ENCODE results near the gene ARMC9. TPM values are rescaled to one million over a fixed set of nuclear protein-coding genes. Genes with fewer than 3 reads are reported as not detected.

ARMC9 gene
- total and polyA plus RNA-seq, 2 experiments from 2014 or later = 15.1 to 17.3 TPM

DNA sequence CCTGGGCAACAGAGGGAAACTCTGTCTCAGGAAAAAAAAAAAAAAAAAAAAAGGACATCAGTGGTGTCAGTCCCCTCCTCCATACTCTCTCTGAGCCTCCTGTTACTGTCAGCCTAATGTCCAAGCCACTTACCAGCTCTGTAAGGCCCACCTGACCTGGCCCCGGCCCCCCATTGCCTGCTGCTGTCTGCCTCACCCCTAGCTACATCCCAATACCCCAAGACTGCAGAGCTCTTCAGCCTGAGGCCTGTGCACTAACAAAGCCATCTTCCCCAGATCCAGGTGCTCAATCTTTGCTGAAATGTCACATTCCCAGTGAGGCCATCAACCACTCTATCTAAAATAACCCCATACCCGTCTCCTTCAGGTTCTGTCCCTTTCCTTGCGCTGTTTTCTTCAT is 5.7 kb downstream of the ARMC9 start:
- Histone ChIP-seq H3K79me2 (ENCODE audit: insufficient read depth) (peaks cover 64% of the 10 kb centered on the region), H3K9me3 (ENCODE audit: low read depth) (no peaks in the 10 kb centered on the region), H3F3A (ENCODE audit: insufficient read depth) (peaks cover 2% of the 10 kb centered on the region), H3K9me2 (ENCODE audit: insufficient read depth) (no peaks in the 10 kb centered on the region), H3K4me2 (ENCODE audit: unreplicated experiment) (no peak overlapping the region), H3K27ac (no peak overlapping the region), H4K20me1 (ENCODE audit: insufficient read depth) (no peaks in the 10 kb centered on the region), H3K27me3 (replicated peaks; ENCODE audit: insufficient read depth) (no peaks in the 10 kb centered on the region), H3K36me3 (ENCODE audit: low read depth) (no peaks in the 10 kb centered on the region), H3K9ac (no peak overlapping the region), H3K4me1 (ENCODE audit: insufficient read depth) (peaks cover 25% of the 10 kb centered on the region), H3K4me3 (no peak overlapping the region), H2AFZ (no peak overlapping the region)
- in situ Hi-C loops (cut with MboI) = no loop called here
- DNase-seq = no peak
- 95 to 98% methylated on average over 3 of the region's 3 CpGs for WGBS, 2 experiments (ENCODE audit: low coverage in 1 of 2, low lambda C conversion rate in 2 of 2, missing lambda C conversion rate in 2 of 2)
- TF ChIP-seq EZH2 (IDR thresholded peaks at IDR 0.05; ENCODE audit: insufficient read depth, poor library complexity, severe bottlenecking) = no peak
- TF ChIP-seq EZH2phosphoT487 (IDR thresholded peaks at IDR 0.05; ENCODE audit: insufficient read depth, low read depth) = no peak

DNA sequence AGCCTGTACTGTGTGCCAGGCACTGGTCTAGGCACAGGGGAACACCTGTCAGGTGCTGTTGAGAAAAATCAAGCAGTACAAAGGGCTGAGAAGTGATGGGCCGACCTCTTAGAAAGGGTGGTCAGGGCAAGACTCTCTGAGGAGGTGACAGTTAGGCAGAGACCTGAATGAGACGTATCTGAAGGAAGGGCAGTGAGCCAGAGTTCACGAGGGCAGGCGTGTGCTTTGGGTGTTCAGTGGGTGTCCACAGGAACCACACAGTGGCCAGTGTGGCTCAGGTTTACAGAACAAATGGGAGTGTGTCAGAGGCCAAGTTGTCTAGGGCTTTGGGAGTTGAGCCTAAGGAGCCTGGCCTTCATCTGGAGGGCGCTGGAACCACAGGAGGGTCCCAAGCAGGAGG is 6.2 kb downstream of the ARMC9 start:
- peaks cover 63% of the 10 kb centered on the region for H3K79me2 ChIP-seq (ENCODE audit: insufficient read depth)
- in situ Hi-C loops (cut with MboI) = no loop called here
- H3K9me3 ChIP-seq (ENCODE audit: low read depth) = no peaks in the 10 kb centered on the region
- H3K9ac ChIP-seq = no peak overlapping the region
- no peaks in the 10 kb centered on the region for H3K27me3 ChIP-seq (replicated peaks; ENCODE audit: insufficient read depth)
- no peak overlapping the region for H3K4me2 ChIP-seq (ENCODE audit: unreplicated experiment)
- no peaks in the 10 kb centered on the region for H3K36me3 ChIP-seq (ENCODE audit: low read depth)
- H3F3A ChIP-seq (ENCODE audit: insufficient read depth) = no peaks in the 10 kb centered on the region; the same call in 1 of the 2 replicates
- H3K4me1 ChIP-seq (ENCODE audit: insufficient read depth) = peaks cover 20% of the 10 kb centered on the region
- H3K9me2 ChIP-seq (ENCODE audit: insufficient read depth) = no peaks in the 10 kb centered on the region
- no peaks in the 10 kb centered on the region for H4K20me1 ChIP-seq (ENCODE audit: insufficient read depth)
- no peak for DNase-seq
- H3K4me3 ChIP-seq = no peak overlapping the region
- no peak for TF ChIP-seq EZH2phosphoT487 (IDR thresholded peaks at IDR 0.05; ENCODE audit: insufficient read depth, low read depth)
- TF ChIP-seq EZH2 (IDR thresholded peaks at IDR 0.05; ENCODE audit: insufficient read depth, poor library complexity, severe bottlenecking) = no peak
- 95 to 97% methylated on average over 5 of the region's 5 CpGs for WGBS, 2 experiments (ENCODE audit: low coverage in 1 of 2, low lambda C conversion rate in 2 of 2, missing lambda C conversion rate in 2 of 2)
- no peak overlapping the region for H3K27ac ChIP-seq
- no peak overlapping the region for H2AFZ ChIP-seq

DNA sequence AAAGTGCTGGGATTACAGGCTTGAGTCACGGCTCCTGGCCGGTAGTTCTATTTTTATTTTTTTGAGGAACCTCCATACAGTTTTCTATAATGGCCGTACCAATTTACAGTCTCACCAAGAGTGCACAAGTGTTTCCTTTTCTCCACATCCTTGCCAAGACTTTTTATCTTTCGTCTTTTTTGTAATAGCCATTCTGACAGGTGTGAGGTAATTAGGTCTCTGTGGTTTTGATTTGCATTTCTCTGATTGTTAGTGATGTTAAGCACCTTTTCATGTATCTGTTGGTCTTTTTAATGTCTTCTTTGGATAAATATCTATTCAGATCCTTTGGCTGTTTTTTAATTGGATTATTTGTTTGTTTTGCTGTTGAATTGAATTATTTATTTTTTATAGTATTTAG is 9.3 kb downstream of the ARMC9 start:
- 98% methylated on average over 4 of the region's 4 CpGs for WGBS, 2 experiments (ENCODE audit: low coverage in 1 of 2, low lambda C conversion rate in 2 of 2, missing lambda C conversion rate in 2 of 2)
- Histone ChIP-seq H2AFZ (no peak overlapping the region), H3K79me2 (ENCODE audit: insufficient read depth) (peaks cover 32% of the 10 kb centered on the region), H3K9ac (no peak overlapping the region), H3K27ac (no peak overlapping the region), H3K36me3 (ENCODE audit: low read depth) (peaks cover 11% of the 10 kb centered on the region), H4K20me1 (ENCODE audit: insufficient read depth) (no peaks in the 10 kb centered on the region), H3K27me3 (replicated peaks; ENCODE audit: insufficient read depth) (no peaks in the 10 kb centered on the region), H3K4me2 (ENCODE audit: unreplicated experiment) (no peak overlapping the region), H3K4me1 (ENCODE audit: insufficient read depth) (no peaks in the 10 kb centered on the region), H3K9me2 (ENCODE audit: insufficient read depth) (no peaks in the 10 kb centered on the region), H3K4me3 (no peak overlapping the region), H3K9me3 (ENCODE audit: low read depth) (no peaks in the 10 kb centered on the region), H3F3A (ENCODE audit: insufficient read depth) (no peaks in the 10 kb centered on the region)
- in situ Hi-C loops (cut with MboI) = no loop called here
- TF ChIP-seq EZH2phosphoT487 (IDR thresholded peaks at IDR 0.05; ENCODE audit: insufficient read depth, low read depth) (no peak), EZH2 (IDR thresholded peaks at IDR 0.05; ENCODE audit: insufficient read depth, poor library complexity, severe bottlenecking) (no peak)
- DNase-seq = no peak

DNA sequence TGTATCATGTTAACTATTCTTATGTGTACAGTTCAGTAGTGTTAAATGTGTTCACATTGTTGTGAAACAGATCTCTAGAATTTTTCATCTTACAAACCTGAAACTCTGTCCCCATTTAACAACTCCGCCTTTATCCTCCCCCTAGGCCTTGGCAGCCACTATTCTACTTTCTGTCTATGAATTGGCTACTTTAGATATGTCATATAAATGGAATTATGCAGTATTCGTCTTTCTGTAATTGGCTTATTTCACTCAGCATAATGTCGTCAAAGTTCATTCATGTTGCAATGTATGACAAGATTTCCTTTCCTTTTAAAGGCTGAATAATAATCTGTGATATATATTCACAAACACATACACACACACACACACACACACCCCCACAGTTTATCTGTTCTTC is 12.4 kb downstream of the ARMC9 start:
- peaks cover 3% of the 10 kb centered on the region; the same call in 1 of the 2 replicates for H3K79me2 ChIP-seq (ENCODE audit: insufficient read depth)
- H3K4me3 ChIP-seq = no peak overlapping the region
- H3K9me3 ChIP-seq (ENCODE audit: low read depth) = no peaks in the 10 kb centered on the region
- no peaks in the 10 kb centered on the region for H3K9me2 ChIP-seq (ENCODE audit: insufficient read depth)
- no peaks in the 10 kb centered on the region for H3K27me3 ChIP-seq (replicated peaks; ENCODE audit: insufficient read depth)
- H3K4me2 ChIP-seq (ENCODE audit: unreplicated experiment) = no peak overlapping the region
- no peaks in the 10 kb centered on the region for H4K20me1 ChIP-seq (ENCODE audit: insufficient read depth)
- WGBS, 2 experiments (ENCODE audit: low coverage in 1 of 2, low lambda C conversion rate in 2 of 2, missing lambda C conversion rate in 2 of 2) = 85 to 93% methylated on average over 3 of the region's 3 CpGs
- no peak overlapping the region for H2AFZ ChIP-seq
- H3K4me1 ChIP-seq (ENCODE audit: insufficient read depth) = no peaks in the 10 kb centered on the region
- H3F3A ChIP-seq (ENCODE audit: insufficient read depth) = no peaks in the 10 kb centered on the region
- DNase-seq = no peak
- no peak for TF ChIP-seq EZH2 (IDR thresholded peaks at IDR 0.05; ENCODE audit: insufficient read depth, poor library complexity, severe bottlenecking)
- no peak for TF ChIP-seq EZH2phosphoT487 (IDR thresholded peaks at IDR 0.05; ENCODE audit: insufficient read depth, low read depth)
- H3K36me3 ChIP-seq (ENCODE audit: low read depth) = peaks cover 11% of the 10 kb centered on the region
- in situ Hi-C loops (cut with MboI) = no loop called here
- H3K27ac ChIP-seq = no peak overlapping the region
- H3K9ac ChIP-seq = no peak overlapping the region

DNA sequence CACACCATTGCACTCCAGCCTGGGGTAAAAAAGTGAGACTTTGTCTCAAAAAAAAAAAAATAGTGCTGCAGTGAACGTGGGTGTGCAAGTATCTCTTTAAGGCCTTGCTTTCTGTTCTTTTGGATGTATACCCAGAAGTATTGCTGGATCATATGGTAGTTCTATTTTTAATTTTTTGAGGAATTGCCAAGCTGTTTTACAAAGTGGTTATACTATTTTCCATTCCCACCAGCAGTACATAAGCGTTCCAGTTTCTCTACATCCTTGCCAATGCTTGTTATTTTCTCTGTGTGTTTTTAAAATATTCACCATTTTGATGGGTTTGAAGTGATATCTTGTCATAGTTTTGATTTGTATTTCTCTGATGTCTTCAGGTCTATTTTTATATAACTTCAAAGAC is 13.1 kb downstream of the ARMC9 start:
- no peaks in the 10 kb centered on the region; the same call in 1 of the 2 replicates for H3K79me2 ChIP-seq (ENCODE audit: insufficient read depth)
- H3K27me3 ChIP-seq (replicated peaks; ENCODE audit: insufficient read depth) = no peaks in the 10 kb centered on the region
- no peak overlapping the region for H3K27ac ChIP-seq
- H4K20me1 ChIP-seq (ENCODE audit: insufficient read depth) = no peaks in the 10 kb centered on the region
- no peaks in the 10 kb centered on the region for H3K9me2 ChIP-seq (ENCODE audit: insufficient read depth)
- H3K4me3 ChIP-seq = no peak overlapping the region
- 79 to 80% methylated on average over 2 of the region's 2 CpGs for WGBS, 2 experiments (ENCODE audit: low coverage in 1 of 2, low lambda C conversion rate in 2 of 2, missing lambda C conversion rate in 2 of 2)
- TF ChIP-seq EZH2phosphoT487 (IDR thresholded peaks at IDR 0.05; ENCODE audit: insufficient read depth, low read depth) = no peak
- TF ChIP-seq EZH2 (IDR thresholded peaks at IDR 0.05; ENCODE audit: insufficient read depth, poor library complexity, severe bottlenecking) = no peak
- no peak overlapping the region for H2AFZ ChIP-seq
- H3K36me3 ChIP-seq (ENCODE audit: low read depth) = peaks cover 11% of the 10 kb centered on the region
- H3K4me1 ChIP-seq (ENCODE audit: insufficient read depth) = no peaks in the 10 kb centered on the region
- no peak overlapping the region for H3K9ac ChIP-seq
- no peaks in the 10 kb centered on the region for H3F3A ChIP-seq (ENCODE audit: insufficient read depth)
- H3K9me3 ChIP-seq (ENCODE audit: low read depth) = no peaks in the 10 kb centered on the region
- no peak overlapping the region for H3K4me2 ChIP-seq (ENCODE audit: unreplicated experiment)
- no peak for DNase-seq
- in situ Hi-C loops (cut with MboI) = no loop called here
